GM12878 (cell line): ENCODE data around the gene NR1D1. TPM values are rescaled to one million over a fixed set of nuclear protein-coding genes. Genes with fewer than 3 reads are reported as not detected.

ENCODE experiments used
- BRCA1 ChIP-seq: IDR thresholded peaks from 2 replicates; pipeline ENCODE4 v1.6.1; 2011; ENCODE audit warnings: low read depth, low read length, improper control_type of control experiment
- CHD2 ChIP-seq: IDR thresholded peaks from 2 replicates; pipeline ENCODE4 v1.6.1; 2011; ENCODE audit warnings: low read depth, low read length, improper control_type of control experiment, borderline replicate concordance
- FOS ChIP-seq: IDR thresholded peaks from 3 replicates; pipeline ENCODE4 v1.6.1; 2011; ENCODE audit warnings: borderline replicate concordance; ENCODE audit not compliant: insufficient read length; ENCODE audit errors: extremely low read depth
- IRF5 ChIP-seq: fragments of 450-650 bp; IDR thresholded peaks from 2 replicates; pipeline ENCODE4 v1.6.1; 2017; ENCODE audit warnings: borderline replicate concordance
- JUNB ChIP-seq: IDR thresholded peaks from 2 replicates; pipeline ENCODE4 v1.6.1; 2016; ENCODE audit warnings: antibody characterized with exemption, mild to moderate bottlenecking
- JUND ChIP-seq: IDR thresholded peaks from 2 replicates; pipeline ENCODE4 v1.6.1; 2012; ENCODE audit warnings: low read depth, mild to moderate bottlenecking, low read length, improper control_type of control experiment, moderate library complexity
- MXI1 ChIP-seq: fragments of 150-350 bp; IDR thresholded peaks from 2 replicates; pipeline ENCODE4 v1.6.1; 2011; ENCODE audit warnings: low read depth, mild to moderate bottlenecking, inconsistent platforms, low read length, improper control_type of control experiment
- PML ChIP-seq: IDR thresholded peaks from 2 replicates; pipeline ENCODE4 v1.6.1; 2012; ENCODE audit warnings: low read length, inconsistent platforms
- POLR2AphosphoS5 ChIP-seq: IDR thresholded peaks from 2 replicates; pipeline ENCODE4 v1.6.1; 2011; ENCODE audit warnings: mild to moderate bottlenecking, low read length, inconsistent platforms
- RBBP5 ChIP-seq: fragments of 200-600 bp; sonication (generic); conservative IDR thresholded peaks from 2 replicates; pipeline ENCODE4 v1.6.1; 2016
- SPI1 ChIP-seq: IDR thresholded peaks from 2 replicates; pipeline ENCODE4 v1.6.1; 2011; ENCODE audit warnings: low read depth, mild to moderate bottlenecking, low read length, moderate library complexity, borderline replicate concordance; ENCODE audit not compliant: insufficient read depth
- SREBF2 ChIP-seq: IDR thresholded peaks from 2 replicates; pipeline ENCODE4 v1.6.1; 2012; ENCODE audit warnings: mild to moderate bottlenecking, low read length
- ZBTB4 ChIP-seq: fragments of 450-650 bp; formaldehyde crosslinking; IDR thresholded peaks from 2 replicates; pipeline ENCODE4 v1.4.0; 2022; ENCODE audit warnings: mild to moderate bottlenecking, moderate library complexity
- polyA plus RNA-seq, 11 experiments: library from polyadenylated mRNA; depleted of rRNA in 4 of 11; unstranded in 6 of 11; stranded (reverse) in 5 of 11; fragments of >200 nt; fragmentation: Nextera tagmentation in 4 of 11; fragmentation: Illumina TruSeq in 1 of 11; extraction: Ambion mirVana in 4 of 11; extraction: Trizol in 1 of 11; gene quantifications; 1 replicate in 1 of 11; 2 replicates in 10 of 11; pipeline versions ENCODE4 v1.2.1 to v1.2.3, GENCODE V29; 2011 to 2016; ENCODE audit warnings: inconsistent platforms in 2 of 11, missing spikeins in 2 of 11, low read depth in 1 of 11
- total RNA-seq, 4 experiments: library from RNA; depleted of rRNA in 3 of 4; stranded (reverse); fragments of >200 nt in 3 of 4; fragmentation: Illumina TruSeq in 1 of 4; extraction: Trizol in 1 of 4; gene quantifications; 2 replicates each; pipeline versions ENCODE4 v1.2.1 to v1.2.3, GENCODE V29; 2013 to 2021
- TF ChIP-seq, protein P1 (sequence below): fragments of 450-650 bp; formaldehyde crosslinking; IDR thresholded peaks from 2 replicates; pipeline ENCODE4 v1.4.0; 2020; ENCODE audit warnings: mild to moderate bottlenecking, moderate library complexity
- TF ChIP-seq, protein P2 (sequence below): IDR thresholded peaks from 2 replicates; pipeline ENCODE4 v1.6.1; 2011; ENCODE audit warnings: mild to moderate bottlenecking, low read depth, low read length, moderate library complexity; ENCODE audit not compliant: insufficient replicate concordance
- TF ChIP-seq, protein P3 (sequence below): IDR thresholded peaks from 2 replicates; pipeline ENCODE4 v1.6.1; 2012; ENCODE audit warnings: mild to moderate bottlenecking, low read depth, low read length

Gene NR1D1
- total and polyA plus RNA-seq, 10 of the 15 experiments (the other 5 are each of a cell fraction or from before 2014, with no cell fraction given), result 0.10 to 3.4 (median 0.94) TPM

- TF ChIP-seq POLR2AphosphoS5 (no peak), ZBTB4 (CRISPR knock-in tag) (no peak), SREBF2 (no peak), IRF5 (no peak), FOS (no peak), CHD2 (peak; percentile 32; the same call in 1 of the 2 replicates), JUND (no peak), SPI1 (no peak), MXI1 (no peak), PML (no peak), JUNB (no peak), RBBP5 (no peak), BRCA1 (no peak)
- TF ChIP-seq, protein P1, sequence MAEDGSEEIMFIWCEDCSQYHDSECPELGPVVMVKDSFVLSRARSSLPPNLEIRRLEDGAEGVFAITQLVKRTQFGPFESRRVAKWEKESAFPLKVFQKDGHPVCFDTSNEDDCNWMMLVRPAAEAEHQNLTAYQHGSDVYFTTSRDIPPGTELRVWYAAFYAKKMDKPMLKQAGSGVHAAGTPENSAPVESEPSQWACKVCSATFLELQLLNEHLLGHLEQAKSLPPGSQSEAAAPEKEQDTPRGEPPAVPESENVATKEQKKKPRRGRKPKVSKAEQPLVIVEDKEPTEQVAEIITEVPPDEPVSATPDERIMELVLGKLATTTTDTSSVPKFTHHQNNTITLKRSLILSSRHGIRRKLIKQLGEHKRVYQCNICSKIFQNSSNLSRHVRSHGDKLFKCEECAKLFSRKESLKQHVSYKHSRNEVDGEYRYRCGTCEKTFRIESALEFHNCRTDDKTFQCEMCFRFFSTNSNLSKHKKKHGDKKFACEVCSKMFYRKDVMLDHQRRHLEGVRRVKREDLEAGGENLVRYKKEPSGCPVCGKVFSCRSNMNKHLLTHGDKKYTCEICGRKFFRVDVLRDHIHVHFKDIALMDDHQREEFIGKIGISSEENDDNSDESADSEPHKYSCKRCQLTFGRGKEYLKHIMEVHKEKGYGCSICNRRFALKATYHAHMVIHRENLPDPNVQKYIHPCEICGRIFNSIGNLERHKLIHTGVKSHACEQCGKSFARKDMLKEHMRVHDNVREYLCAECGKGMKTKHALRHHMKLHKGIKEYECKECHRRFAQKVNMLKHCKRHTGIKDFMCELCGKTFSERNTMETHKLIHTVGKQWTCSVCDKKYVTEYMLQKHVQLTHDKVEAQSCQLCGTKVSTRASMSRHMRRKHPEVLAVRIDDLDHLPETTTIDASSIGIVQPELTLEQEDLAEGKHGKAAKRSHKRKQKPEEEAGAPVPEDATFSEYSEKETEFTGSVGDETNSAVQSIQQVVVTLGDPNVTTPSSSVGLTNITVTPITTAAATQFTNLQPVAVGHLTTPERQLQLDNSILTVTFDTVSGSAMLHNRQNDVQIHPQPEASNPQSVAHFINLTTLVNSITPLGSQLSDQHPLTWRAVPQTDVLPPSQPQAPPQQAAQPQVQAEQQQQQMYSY (CRISPR knock-in tag), result no peak
- TF ChIP-seq, protein P2, sequence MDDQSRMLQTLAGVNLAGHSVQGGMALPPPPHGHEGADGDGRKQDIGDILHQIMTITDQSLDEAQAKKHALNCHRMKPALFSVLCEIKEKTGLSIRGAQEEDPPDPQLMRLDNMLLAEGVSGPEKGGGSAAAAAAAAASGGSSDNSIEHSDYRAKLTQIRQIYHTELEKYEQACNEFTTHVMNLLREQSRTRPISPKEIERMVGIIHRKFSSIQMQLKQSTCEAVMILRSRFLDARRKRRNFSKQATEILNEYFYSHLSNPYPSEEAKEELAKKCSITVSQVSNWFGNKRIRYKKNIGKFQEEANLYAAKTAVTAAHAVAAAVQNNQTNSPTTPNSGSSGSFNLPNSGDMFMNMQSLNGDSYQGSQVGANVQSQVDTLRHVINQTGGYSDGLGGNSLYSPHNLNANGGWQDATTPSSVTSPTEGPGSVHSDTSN, result no peak
- TF ChIP-seq, protein P3, sequence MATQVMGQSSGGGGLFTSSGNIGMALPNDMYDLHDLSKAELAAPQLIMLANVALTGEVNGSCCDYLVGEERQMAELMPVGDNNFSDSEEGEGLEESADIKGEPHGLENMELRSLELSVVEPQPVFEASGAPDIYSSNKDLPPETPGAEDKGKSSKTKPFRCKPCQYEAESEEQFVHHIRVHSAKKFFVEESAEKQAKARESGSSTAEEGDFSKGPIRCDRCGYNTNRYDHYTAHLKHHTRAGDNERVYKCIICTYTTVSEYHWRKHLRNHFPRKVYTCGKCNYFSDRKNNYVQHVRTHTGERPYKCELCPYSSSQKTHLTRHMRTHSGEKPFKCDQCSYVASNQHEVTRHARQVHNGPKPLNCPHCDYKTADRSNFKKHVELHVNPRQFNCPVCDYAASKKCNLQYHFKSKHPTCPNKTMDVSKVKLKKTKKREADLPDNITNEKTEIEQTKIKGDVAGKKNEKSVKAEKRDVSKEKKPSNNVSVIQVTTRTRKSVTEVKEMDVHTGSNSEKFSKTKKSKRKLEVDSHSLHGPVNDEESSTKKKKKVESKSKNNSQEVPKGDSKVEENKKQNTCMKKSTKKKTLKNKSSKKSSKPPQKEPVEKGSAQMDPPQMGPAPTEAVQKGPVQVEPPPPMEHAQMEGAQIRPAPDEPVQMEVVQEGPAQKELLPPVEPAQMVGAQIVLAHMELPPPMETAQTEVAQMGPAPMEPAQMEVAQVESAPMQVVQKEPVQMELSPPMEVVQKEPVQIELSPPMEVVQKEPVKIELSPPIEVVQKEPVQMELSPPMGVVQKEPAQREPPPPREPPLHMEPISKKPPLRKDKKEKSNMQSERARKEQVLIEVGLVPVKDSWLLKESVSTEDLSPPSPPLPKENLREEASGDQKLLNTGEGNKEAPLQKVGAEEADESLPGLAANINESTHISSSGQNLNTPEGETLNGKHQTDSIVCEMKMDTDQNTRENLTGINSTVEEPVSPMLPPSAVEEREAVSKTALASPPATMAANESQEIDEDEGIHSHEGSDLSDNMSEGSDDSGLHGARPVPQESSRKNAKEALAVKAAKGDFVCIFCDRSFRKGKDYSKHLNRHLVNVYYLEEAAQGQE, result no peak
Measured at GRCh38 chr17:40062329-40063186, 37.8 kb downstream of the NR1D1 start, which contains the start of gene THRA (continued).
